Suprapubic skin (tissue), 4 donors: ENCODE data around the gene RNF103.

Experiments
- CTCF ChIP-seq, 2 donors: fragments of 200-600 bp in 1 of 2; fragments of 450-650 bp in 1 of 2; sonication (generic) in 1 of 2; IDR thresholded peaks; one replicate each; pipeline ENCODE4 v1.5.1; 2016 to 2019; ENCODE audit warnings: antibody characterized with exemption in 2 of 2, mild to moderate bottlenecking in 1 of 2, moderate library complexity in 1 of 2
- EP300 ChIP-seq: sonication (generic); formaldehyde crosslinking; IDR thresholded peaks from one replicate; pipeline ENCODE4 v1.6.1; 2017; ENCODE audit warnings: antibody characterized with exemption
- POLR2A ChIP-seq, 2 donors: fragments of 450-650 bp; IDR thresholded peaks; one replicate each; pipeline ENCODE4 v1.6.1; 2017; ENCODE audit warnings: antibody characterized with exemption in 2 of 2, mild to moderate bottlenecking in 2 of 2, moderate library complexity in 2 of 2
- POLR2AphosphoS5 ChIP-seq, 3 donors: sonication (generic); formaldehyde crosslinking; IDR thresholded peaks; one replicate each; pipeline ENCODE4 v1.6.1; 2017; ENCODE audit warnings: antibody characterized with exemption in 3 of 3

GRCh38 chr2:86562922-86563649 lies 60.6 kb downstream of the RNF103 start, which contains the start of gene CHMP3:
- TF ChIP-seq POLR2A (IDR thresholded peaks at IDR 0.05) (peak in 1 of 2 donors; percentile 70), CTCF (IDR thresholded peaks at IDR 0.05) (no peak), EP300 (no peak), POLR2AphosphoS5 (IDR thresholded peaks at IDR 0.05) (peak in 2 of 3 donors; percentile 15 to 75)
